GM18502 (cell line): ENCODE measurements around the gene VTI1A.

Experiments used
- ATAC-seq: cut with Tn5 transposase; IDR thresholded peaks from one replicate; pipeline ENCODE4 v1.9.1; 2021; ENCODE audit warnings: mild to moderate bottlenecking; ENCODE audit not compliant: unreplicated experiment, poor library complexity

The VTI1A gene

GRCh38 chr10:112663234-112664125 lies 216.5 kb downstream of the VTI1A start:
- no peak for ATAC-seq

GRCh38 chr10:112666094-112666493 lies 219.1 kb downstream of the VTI1A start:
- no peak for ATAC-seq

- no peak for ATAC-seq
Measured at GRCh38 chr10:112669989-112670388, 223.0 kb downstream of the VTI1A start.

GRCh38 chr10:112671743-112672142 lies 224.7 kb downstream of the VTI1A start:
- no peak for ATAC-seq

- no peak for ATAC-seq
Measured at GRCh38 chr10:112672706-112673105, 225.7 kb downstream of the VTI1A start.

- no peak for ATAC-seq
Measured at GRCh38 chr10:112675560-112676083, 228.6 kb downstream of the VTI1A start.

GRCh38 chr10:112677689-112678088 lies 230.7 kb downstream of the VTI1A start:
- ATAC-seq, result no peak

- ATAC-seq, result no peak
Measured at GRCh38 chr10:112678581-112678980, 231.6 kb downstream of the VTI1A start.

GRCh38 chr10:112678987-112679386 lies 232.0 kb downstream of the VTI1A start:
- ATAC-seq, result no peak

- ATAC-seq, result no peak
Measured at GRCh38 chr10:112679392-112679791, 232.4 kb downstream of the VTI1A start.

- ATAC-seq, result no peak
Measured at GRCh38 chr10:112680586-112680985, 233.6 kb downstream of the VTI1A start.

- no peak for ATAC-seq
Measured at GRCh38 chr10:112687647-112688046, 240.6 kb downstream of the VTI1A start.

- no peak for ATAC-seq
Measured at GRCh38 chr10:112689327-112690072, 242.5 kb downstream of the VTI1A start.

- ATAC-seq, result no peak
Measured at GRCh38 chr10:112695539-112695938, 248.5 kb downstream of the VTI1A start.

- no peak for ATAC-seq
Measured at GRCh38 chr10:112696592-112696991, 249.6 kb downstream of the VTI1A start.

- no peak for ATAC-seq
Measured at GRCh38 chr10:112698133-112698817, 251.3 kb downstream of the VTI1A start.

GRCh38 chr10:112698818-112699164 lies 251.8 kb downstream of the VTI1A start:
- no peak for ATAC-seq

GRCh38 chr10:112700215-112700671 lies 253.2 kb downstream of the VTI1A start:
- no peak for ATAC-seq

- ATAC-seq, result no peak
Measured at GRCh38 chr10:112701211-112701877, 254.3 kb downstream of the VTI1A start.

- no peak for ATAC-seq
Measured at GRCh38 chr10:112701878-112702255, 254.9 kb downstream of the VTI1A start.
